Measurements from ENCODE around the gene POLR2A.

GRCh38 chr17:7491583-7491982, 7.4 kb downstream of the POLR2A start:
- TF ChIP-seq RXRA (IDR thresholded peaks at IDR 0.05) (no peak), CTCF (IDR thresholded peaks at IDR 0.05; ENCODE audit: low read depth, low read length, missing input control) (no peak), REST (IDR thresholded peaks at IDR 0.05) (no peak), YY1 (IDR thresholded peaks at IDR 0.05) (no peak), HNF4A (conservative IDR thresholded peaks at IDR 0.05) (peak; percentile 58 to 69), GABPA (IDR thresholded peaks at IDR 0.05 in 1 of 2, conservative IDR thresholded peaks at IDR 0.05 in 1 of 2) (no peak), MAX (IDR thresholded peaks at IDR 0.05) (no peak), JUND (IDR thresholded peaks at IDR 0.05) (no peak), SP1 (IDR thresholded peaks at IDR 0.05) (no peak)

Data from liver (tissue), 3 donors.